HG02970 (cell line): Measurements from ENCODE around the gene KCNH8.

ENCODE experiments used
- ATAC-seq: cut with Tn5 transposase; IDR thresholded peaks from one replicate; pipeline ENCODE4 v1.9.1; 2021; ENCODE audit warnings: mild to moderate bottlenecking, moderate library complexity, moderate number of reproducible peaks; ENCODE audit not compliant: unreplicated experiment, low FRiP score

Gene KCNH8

DNA sequence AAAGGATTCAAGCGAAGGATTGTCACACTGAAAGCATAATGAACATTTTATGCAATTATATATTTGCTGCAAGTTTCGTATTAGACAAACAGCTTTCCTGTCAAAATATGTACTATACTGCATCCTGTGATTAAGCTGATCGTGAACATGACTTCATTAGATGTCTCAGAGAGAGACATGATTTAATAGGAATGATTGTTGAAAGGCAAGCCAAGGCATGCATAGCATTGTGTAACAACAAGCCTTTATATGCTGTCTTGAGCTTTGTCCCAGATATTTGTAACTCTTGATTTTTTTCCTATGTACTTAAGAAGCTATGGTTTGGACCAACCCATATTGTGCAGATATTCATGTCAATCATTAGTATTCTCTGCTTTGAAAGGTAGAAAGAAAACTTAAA, 309.1 kb downstream of the KCNH8 start:
- no peak for ATAC-seq

- no peak for ATAC-seq
Observed at GRCh38 chr3:19467761-19468160, 319.5 kb downstream of the KCNH8 start.

DNA sequence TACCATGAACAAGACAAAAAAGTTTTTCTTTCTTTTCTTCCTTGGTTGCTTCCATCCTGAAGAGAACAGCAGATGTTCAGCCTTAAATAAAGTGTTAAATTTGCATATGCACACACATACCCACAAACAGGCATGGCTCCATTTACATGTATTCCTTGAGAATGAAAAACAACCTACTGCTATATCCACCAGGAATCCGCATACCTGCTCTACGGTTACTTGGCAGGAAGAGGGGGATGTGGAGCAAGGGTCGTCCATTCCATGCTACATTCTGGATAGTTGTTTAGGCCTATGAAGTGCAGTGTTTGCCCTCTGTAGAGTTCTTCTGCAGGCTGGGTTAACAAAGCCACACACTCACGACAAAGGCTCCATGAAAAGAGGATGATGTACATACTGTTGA, 322.8 kb downstream of the KCNH8 start:
- no peak for ATAC-seq

DNA sequence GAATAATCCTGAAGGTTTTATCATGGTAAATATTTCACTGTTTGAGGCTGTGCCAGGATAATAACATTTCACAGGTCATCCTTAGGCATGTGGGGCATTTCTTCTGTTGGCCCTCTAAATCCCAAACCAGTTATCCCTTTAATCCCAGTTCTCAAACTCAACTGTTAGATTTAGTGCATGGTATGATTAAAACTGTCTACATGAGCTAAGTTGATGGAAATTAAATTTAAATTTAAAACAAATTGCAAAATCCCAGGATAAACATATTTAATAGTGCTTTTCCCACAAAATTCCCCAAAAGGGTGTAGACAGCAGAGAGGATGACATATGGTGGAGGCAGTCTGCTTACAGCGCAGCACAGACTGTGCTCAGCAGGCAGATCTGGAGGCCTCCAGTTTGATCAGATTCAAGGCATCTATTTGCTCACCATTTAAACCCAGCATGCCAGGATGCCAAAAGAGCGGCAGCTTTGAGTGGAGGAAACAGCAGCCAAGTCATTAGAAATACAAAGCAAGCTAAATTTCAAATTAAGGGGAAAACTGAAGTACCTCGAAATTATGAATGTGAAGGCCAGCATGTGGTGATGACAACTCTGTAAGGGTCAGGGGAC, 325.8 kb downstream of the KCNH8 start:
- ATAC-seq = no peak

- no peak for ATAC-seq
Observed at GRCh38 chr3:19476281-19476680, 328.0 kb downstream of the KCNH8 start.

- no peak for ATAC-seq
Observed at GRCh38 chr3:19485267-19485666, 337.0 kb downstream of the KCNH8 start.

DNA sequence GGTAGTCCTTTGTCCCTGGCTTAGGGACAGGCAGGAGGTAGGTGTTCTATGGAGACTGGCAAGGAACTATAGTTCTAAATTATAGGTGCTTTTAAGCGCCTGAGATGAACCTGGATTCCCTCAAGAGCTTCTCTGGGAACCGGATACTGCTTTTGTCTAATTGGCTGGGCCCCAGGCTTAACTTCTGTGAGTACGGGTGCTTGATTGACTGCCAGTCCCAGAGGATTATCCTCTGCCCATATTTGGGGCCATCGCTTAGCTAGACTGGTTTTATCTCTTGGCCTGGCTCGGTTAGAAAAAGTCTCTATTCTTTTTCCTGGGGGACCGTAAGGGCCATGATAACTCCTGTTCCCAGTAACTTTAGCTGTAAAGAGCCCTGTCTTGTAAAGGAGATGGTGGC, 339.1 kb downstream of the KCNH8 start:
- ATAC-seq = no peak

DNA sequence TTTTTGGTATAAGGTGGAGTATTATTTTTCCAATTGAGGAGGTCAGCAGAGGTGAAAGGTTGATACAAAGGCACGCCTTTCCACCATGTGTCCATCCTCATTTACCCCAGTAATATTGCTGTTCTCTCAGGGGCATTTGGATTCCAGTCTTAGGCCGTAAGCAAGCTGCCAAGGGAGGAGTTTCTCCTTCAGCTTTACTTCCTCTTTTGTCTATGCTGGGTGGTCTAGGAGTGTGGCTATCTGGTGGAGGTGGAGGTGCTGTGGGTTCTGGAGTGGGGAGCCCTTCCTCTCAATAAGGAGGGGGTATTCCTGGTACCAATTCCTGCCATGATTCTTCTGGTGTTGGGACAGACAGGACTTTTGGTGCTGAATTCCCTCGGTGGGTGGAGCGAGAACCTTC, 340.6 kb downstream of the KCNH8 start:
- no peak for ATAC-seq

GRCh38 chr3:19489936-19490335, 341.6 kb downstream of the KCNH8 start:
- ATAC-seq = no peak

DNA sequence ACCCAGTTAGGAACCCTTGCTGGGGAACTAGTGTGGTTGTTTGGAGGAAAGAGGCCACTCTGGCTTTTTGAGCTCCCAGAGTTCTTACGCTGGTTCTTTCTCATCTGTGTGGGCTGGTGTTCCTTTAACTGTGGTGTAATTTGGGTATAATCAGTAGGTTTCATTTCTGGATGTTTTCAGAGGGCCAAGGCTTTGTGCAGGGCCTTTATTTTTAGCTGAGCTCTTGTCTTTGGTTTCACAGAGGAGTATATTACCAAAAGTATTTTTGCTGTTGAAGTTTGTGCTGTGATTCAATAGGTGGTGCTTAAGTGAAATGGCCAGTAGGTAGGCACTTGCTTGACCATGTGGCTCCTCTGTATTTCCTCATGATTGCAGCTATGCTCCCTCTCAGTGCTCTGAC, 357.9 kb downstream of the KCNH8 start:
- ATAC-seq = no peak

- no peak for ATAC-seq
Observed at GRCh38 chr3:19522305-19522704, 374.0 kb downstream of the KCNH8 start.

DNA sequence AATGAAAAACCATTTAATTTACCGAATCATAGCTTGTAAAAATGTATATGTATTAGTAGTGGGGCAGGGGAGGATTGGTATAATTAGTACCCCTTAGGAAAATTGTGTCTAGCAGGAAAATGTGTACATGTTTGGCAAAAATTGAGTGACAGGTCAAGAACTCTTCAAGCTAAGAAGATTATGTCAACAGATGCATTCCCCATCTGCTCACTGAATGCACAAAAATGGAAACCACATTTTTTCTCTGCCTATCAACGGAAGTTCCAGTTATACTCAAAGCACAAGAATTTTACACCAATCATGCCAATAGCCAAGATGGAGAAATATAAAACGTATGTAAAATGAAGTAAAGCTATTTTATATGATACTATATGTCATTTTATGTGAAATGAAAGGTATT, 377.8 kb downstream of the KCNH8 start:
- no peak for ATAC-seq

- no peak for ATAC-seq
Observed at GRCh38 chr3:19527746-19528145, 379.4 kb downstream of the KCNH8 start.

GRCh38 chr3:19531426-19531825, 383.1 kb downstream of the KCNH8 start:
- no peak for ATAC-seq

DNA sequence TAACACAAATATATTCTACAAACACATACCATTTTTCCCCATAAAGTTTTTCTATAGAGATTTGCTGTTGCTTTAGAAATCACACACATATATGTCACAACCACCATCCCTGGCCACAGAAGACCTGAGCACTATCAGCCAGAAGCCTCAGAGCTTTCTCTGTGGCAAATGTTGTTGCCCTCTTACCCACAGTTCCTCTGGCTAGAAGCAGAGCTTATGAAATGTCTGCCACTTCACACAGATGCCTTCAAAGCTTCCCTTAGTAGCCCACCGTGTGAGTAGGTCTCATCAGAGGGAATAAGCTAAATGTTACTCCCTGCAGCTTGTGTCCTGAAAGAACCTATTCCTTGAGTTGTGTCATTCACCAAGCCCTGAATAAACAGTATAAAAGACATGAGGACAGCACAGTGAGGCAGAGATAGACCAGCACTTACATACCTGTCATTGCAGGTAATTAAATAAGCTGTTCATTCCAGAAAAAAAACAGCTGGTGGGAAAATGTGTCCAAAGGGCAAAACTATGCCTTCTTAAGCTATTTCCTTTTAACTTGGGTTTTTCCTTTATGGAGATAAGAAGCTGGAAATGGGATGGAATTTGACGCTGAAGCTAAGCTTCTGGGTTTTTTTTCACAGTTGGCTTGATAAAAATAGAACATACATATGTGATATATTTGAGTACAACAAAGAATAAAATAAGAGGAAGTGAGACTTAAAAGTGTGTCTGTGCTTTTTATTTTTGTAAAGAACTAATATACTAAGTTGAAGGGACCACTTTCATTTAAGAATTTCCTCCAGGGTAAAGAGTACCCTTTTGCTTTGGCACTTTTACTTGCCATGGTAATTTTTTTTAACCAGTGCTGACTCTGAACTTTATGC, 391.4 kb downstream of the KCNH8 start:
- ATAC-seq = peak; percentile 78

- peak; percentile 30 for ATAC-seq
Observed at GRCh38 chr3:19540464-19540863, 392.2 kb downstream of the KCNH8 start.

GRCh38 chr3:19541284-19541683, 393.0 kb downstream of the KCNH8 start:
- no peak for ATAC-seq

DNA sequence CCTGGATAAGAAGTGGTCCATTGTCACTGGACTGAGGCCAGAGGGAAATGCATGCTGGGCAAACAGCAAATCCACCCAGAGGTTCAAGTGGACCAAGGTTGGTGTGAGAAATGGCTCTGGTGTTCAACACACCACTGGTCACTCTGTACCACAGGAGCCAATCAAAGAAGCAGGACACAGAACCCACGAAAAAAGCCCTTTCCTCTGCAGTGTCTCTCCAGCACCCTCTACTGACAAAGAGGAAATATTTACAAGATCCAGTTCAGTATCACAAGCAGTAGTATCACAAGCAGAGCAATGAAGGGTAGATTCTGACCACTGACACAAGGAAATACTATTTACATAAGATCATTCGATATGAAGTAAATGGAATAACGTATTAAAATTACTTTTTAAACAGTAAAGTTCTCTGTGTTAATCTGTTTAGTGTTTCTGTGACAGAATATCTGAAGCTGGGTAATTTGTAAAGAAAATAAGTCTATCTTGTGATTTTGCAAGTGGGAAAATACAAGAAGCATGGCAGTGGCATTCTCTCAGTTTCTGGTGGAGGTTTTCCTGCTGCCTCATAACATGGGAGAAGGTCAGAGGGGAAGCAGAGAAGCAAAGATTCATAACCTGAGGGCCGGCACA, 395.0 kb downstream of the KCNH8 start:
- peak; percentile 44 for ATAC-seq

DNA sequence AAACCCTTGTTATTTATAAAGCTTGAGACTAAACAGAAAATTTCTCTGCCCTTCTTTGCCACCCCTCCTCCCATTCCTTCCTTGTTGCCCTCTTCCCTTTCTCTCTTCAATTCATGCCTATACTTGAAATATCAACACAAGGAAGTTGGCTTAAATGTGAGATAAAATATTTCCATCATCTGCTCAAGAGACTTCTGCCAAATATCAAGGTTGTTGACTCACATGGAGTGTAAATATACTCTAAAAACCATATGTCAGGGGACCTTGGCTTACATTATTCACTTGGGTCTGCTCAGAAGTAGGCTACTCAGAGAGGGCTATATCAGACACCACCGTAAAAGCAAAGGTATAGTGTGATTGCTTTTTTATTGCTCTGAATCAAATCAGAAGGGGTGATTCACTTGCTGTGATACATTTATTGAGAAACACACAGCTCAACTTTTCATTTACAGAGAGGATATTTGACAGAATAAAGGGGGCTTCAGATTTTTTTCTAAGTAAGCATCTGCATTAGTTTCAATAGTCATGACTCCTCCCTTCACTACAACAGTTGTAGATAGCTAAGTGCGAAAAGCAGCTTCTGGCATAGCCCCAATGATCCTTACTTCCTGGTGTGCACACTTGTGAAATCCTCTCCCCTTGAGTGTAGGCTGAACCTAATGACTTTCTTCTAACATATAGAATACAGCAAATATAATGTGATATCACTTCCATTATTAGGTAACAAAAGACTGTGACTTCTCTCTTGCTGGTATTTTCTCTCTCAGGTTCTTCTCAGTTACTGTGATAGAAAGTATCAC, 399.6 kb downstream of the KCNH8 start:
- ATAC-seq = no peak

DNA sequence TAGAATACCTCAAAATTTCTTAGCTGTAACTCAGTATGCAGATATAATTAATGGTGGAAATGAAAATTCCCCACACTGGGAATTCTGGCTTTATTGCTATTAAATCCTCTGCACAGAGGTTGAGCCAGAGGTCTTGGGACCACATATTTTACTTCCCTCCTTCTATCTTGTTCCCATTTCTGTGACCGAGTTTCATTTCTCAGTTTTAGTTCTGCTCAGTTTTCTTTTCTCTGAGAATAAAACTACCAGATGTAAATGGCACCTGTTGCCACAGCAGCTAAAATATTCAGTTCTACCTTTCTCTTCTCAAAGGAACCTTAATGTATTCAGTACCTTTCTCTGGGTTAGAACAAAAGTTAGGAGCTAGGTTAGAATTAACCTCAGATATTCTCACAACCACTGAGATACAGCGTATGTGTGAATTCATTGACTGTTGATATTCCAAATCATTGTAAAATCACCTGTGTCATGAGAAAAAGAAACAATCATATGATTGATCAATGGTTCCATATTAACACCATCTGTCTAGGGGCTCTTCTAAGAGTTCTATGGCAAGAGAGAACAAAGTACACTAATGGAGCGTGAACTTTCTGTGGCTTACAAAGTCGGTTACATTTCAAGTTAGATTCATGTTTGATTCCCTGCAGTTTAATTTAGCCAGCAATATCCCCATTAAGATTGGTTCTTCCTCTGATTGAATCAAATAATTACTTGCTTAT, 411.6 kb downstream of the KCNH8 start:
- peak; percentile 96 for ATAC-seq
